ENCODE results near the gene ZFAND4.
A peak's percentile ranks its signal among the peaks of the same experiment; 100 is the strongest.
"Not testable (repeated sequence)": the region's sequence is repeated elsewhere in the genome, so short reads cannot be mapped to it uniquely, and the experiment has no call there.

ZFAND4 gene

DNA sequence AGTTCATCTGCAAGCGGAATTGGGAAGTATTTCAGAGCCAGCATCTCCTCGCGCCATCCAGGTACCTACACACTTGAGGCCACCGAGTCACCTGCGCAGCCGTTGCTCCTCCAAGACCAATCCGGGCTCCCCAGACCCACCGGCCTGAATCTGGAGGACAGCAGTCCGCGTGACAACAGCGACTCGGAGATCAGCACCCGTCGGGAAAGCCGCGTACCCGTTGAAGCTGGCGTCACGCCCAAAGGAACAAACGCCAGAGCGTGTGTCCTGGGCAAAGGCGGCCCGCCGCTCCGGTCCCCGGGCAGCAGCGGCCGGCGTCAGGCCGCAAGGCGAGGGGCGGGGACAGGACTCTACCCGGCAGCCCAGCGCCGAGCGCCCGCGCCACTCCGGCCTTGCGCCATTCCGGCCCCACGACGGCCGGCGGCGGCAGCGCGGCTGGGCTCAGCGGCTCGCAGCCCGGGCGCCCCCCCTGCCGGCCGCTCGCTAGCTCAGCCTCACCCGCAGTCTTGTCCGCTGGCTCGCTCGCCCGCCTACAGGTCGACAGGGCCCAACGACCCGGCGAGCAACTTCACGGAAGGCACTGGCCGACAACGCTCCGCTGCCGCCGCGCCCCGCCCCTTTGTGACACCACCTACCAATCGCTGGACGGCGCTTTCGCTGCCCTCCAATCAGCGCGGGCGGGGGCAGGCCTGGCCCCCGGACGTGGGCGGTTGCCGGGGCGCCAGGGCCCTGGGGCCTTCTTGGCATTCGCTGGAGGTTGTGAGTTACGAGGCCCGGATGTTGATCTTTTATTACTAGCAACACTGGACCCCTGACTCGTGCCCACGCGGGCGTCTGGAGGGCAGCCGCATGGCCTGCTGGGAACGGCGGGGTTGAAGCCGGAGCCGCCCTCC lies at the start of gene ZFAND4:
Gene ZFAND4 (minus strand): TSS at position 592 of the 893 bp plus-strand sequence. CDS start 9,047 bp downstream, outside the sequence.
- peak; percentile 89 to 92 (median 92) for DNase-seq (ENCODE audit: low read depth in 3 of 3)

DNA sequence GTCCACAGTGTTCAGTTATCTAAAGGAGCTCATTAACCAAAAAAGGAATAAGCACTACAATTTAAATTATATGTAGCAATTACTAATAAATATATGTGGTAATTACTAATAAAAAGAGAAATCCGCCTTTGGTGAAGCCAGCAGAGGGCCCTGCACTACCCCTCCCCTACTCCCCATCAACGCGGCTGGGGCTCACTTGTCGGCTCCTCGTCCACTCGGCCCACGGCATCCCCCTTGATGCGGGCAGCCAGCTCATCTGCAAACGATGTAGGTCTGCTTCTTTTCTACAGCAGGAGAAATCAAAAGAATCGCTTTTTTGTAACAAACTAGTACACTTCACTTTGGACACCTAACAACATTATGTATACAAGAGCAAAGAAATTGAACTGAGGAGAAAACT lies 48.9 kb upstream of the ZFAND4 start:
- not testable (repeated sequence) for DNase-seq (ENCODE audit: low read depth in 3 of 3)

DNA sequence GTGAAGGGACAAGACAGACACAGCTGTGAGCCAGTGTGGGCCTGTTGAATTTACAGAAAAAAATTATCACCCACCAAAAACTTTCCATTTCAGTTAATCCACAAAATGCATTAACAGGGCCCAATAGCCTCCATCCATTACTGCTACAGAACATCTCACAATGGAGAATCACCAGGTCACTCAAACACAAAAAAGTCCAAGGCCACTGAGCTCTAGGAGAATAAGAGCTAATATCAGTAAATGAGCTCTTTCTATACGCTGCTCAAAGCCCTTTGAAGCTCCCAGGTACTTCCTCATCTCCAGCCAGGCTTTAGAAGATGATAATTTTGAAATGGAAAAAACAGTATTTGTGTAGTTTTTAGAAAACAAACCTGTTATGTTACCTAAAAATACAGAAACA lies 45.1 kb upstream of the ZFAND4 start:
- not testable (repeated sequence) for DNase-seq (ENCODE audit: low read depth in 3 of 3)

DNA sequence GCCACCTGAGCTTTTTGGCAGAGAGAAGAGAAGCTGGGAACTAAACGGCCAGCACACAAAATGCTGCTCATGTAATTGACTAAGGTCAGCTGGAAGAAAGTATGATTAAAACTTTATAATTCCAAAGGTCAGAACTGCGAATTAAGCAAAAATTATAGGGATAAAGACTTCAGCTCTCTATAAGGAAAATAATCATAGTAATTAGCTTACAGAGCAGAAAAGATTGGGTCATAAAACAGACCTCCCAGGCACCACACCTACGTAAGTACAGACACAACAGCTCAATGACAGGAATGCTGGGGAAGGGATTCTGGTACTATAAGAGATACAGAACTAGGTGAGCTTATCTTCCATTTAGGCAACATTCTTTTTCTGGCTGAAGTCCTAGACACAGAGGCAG lies 44.5 kb upstream of the ZFAND4 start:
- not testable (repeated sequence) for DNase-seq (ENCODE audit: low read depth in 3 of 3)

DNA sequence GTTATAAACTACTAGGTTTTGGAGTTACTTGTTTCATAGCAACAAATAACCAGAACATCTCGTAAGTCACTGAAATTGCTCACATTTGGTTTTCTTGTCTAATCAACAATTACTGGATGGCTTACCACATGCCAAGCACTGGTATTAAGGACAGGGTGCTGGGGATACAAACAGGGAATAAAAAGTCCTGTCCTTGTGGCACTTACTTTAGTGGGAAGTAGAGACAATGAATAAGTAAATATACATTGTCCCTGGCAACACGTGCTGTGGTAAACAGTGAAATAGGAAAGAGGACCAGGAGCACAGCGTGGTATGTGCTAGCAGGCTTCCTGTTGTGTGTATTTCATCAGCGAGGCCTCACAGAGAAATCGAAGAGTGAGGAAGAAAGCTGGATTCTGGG lies 38.7 kb upstream of the ZFAND4 start:
- not testable (repeated sequence) for DNase-seq (ENCODE audit: low read depth in 3 of 3)

DNA sequence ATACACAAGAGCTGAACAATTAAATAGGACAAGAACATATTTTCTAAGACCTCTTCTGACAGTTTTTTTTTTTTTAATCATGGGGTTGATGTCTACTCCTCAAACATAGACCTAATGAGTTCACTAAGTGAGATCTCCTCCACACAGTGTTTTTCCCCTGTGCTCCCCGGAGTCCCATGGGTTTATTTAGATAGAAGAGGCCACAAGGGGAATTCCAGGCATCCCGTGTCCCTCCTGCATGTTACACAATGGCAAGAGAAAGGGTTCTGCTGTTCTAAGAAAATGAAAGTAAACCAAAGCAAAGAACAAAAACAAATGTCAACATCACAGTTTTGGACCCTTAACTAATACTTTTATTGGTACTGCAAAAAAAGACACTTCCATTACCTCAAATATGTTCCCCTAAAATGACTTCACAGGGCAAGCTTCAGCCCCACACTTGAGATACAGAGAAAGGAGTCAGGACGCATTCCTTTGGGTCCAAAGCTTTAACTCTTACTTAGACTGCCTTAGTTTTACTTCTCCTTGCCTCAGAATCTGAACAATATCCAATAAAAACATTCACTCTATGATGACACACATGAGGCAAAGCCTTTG lies 37.7 kb upstream of the ZFAND4 start:
- not testable (repeated sequence) for DNase-seq (ENCODE audit: low read depth in 3 of 3)

DNA sequence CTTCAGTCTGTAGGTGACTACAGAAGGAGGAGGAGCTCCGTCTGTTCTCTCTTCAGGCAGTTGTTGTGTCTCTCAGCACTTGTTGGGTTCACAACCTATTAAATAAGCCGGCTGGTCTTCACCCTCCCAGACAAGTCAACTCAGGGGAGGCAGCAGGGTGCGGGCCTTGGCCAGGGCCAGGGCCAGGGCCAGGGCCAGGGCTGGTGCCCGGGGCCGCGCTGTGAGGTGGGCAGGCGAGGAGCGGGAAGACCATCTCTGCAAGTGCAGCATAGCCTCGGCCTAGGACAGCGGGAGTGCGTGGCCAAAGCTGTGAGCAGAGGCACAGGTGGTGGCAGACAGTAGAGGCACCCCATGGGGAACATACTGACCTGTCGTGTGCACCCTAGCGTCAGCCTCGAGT lies 5.9 kb upstream of the ZFAND4 start:
- not testable (repeated sequence) for DNase-seq (ENCODE audit: low read depth in 3 of 3)

DNA sequence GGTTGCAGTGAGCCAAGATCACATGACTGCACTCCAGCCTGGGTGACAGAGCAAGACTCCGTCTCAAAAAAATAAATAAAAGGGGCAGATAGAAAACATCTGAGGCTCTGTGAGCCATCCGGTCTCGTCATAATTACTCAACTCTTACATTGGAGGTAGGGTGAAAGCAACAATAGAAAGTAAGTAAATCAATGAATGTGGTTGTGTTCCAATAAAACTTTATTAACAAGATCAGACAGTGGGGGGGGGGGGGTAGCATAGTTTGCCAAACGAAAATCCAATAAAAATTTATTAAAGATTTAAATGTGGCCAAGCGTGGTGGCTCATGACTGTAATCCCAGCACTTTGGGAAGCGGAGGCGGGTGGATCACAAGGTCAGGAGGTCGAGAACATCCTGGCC lies 2.8 kb upstream of the ZFAND4 start:
- no peak for DNase-seq (ENCODE audit: low read depth in 3 of 3)

DNA sequence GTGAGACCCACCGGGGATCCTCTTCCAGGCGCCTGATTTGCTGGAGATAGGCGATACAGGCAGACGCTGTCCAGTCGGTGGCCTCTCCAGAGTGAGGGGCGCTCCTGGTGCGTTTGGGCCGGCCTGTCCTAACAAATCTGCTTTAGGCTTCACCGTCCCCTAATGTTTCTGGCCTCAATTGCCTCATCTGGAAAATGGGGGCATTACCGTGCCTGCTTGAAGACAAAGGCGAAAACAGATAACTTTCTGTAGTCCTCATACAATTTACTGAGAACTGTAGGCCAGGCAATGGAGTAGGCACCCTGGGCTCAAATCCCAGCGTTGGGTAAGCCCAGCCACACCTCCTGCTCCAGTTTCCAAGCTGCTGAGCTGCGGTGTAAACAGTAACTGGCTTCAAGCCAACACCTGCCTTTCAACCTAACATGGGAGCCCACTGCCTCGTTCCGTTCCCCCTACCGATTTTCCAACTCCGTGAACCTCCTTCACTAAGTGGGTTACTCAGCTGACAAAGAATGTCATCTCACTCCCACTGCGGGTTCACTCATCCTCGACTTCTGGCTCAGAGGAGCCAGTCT lies 589 bp upstream of the ZFAND4 start:
- no peak for DNase-seq (ENCODE audit: low read depth in 3 of 3)

DNA sequence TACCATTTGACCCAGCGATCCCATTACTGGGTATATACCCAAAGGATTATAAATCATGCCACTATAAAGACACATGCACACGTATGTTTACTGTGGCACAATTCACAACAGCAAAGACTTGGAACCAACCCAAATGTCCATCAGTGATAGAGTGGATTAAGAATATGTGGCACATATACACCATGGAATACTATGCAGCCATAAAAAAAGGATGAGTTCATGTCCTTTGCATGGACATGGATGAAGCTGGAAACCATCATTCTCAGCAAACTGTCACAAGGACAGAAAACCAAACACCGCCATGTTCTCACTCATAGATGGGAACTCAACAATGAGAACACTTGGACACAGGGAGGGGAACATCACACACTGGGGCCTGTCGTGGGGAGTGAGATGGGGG lies 1.3 kb downstream of the ZFAND4 start:
- not testable (repeated sequence) for DNase-seq (ENCODE audit: low read depth in 3 of 3)

DNA sequence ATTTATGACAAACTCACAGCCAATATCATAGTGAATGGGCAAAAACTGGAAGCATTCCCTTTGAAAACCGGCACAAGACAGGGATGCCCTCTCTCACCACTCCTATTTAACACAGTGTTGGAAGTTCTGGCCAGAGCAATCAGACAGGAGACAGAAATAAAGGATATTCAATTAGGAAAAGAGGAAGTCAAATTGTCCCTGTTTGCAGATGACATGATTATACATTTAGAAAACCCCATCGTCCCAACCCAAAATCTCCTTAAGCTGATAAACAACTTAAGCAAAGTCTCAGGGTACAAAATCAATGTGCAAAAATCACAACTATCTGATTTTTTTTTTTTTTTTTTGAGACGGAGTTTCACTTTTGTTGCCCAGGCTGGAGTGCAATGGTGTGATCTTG lies 2.7 kb downstream of the ZFAND4 start:
- not testable (repeated sequence) for DNase-seq (ENCODE audit: low read depth in 3 of 3)

DNA sequence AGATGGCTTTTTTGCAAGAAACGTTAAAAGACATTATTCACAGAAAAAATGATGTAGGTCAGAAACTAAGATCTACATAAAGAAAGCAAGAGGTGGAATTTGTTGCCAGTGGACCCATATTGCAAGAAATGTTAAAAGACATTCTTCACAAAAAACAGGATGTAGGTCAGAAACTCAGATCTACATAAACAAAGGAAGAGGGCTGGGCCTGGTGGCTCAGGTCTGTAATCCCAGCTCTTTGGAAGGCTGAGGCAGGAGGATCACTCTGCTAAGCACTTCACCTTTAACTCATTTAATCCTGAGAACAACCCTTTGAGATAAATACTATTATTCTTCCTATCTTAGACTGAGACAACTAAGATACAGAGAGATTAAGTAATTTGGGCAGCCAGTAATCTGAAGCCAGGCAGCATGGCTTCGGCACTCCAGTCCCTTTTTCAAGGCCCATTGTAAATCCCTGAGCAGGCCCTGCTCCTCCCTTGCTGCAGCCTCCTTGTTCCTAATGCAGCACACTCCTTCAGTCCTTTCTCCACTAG lies 11.6 kb downstream of the ZFAND4 start:
- DNase-seq (ENCODE audit: low read depth in 3 of 3): no peak

DNA sequence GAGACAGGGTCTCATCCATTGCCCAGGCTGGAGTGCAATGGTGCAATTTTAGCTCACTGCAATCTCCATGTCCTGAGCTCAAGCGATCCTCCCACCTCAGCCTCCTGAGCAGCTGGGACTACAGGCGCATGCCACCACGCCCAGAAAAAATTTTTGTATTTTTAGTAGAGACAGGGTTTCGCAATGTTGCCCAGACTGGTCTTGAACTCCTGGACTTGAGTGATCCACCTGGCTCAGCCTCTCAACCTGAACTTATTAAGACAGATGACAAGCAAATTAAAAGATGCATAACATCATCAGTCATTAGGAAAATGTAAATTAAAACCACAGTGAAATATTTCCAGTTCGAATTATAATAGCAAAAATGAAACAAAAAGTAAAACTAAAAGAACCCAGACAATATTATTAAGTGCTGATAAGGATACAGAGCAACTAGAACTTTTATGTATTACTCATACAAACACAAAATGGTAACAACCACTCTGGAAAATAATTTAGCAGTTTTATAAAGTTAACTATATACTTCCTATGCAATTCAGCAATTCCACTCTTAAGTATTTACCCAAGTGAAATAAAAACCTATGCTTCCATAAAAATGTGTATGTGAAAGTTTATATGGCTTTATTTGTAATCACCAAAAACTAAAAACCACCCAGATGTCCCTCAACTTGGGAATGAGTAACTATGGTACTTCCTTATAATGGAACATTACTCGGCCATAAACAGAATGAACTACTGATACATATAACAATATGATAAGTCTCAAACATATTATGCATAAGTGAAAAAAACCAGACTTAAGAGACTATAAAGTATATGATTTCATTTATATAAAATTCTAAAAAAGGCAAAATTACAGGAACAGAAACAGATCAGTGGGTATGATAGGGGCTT lies 15.3 kb downstream of the ZFAND4 start:
- DNase-seq (ENCODE audit: low read depth in 3 of 3): no peak

DNA sequence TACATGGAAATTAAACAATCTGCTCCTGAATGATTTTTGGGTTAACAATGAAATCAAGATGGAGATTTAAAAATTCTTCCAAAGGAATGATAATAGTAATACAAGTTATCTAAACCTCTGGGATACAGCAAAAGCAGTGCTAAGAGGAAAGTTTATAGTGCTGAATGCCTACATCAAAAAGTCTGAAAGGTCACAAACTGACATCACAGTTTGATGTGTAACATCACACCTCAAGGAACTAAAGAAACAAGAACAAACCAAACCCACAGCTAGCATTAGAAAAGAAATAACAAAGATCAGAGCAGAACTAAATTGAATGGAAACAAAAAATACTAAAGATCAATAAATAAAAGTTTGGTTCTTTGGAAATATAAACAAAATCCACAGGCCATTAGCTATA lies 17.4 kb downstream of the ZFAND4 start:
- DNase-seq (ENCODE audit: low read depth in 3 of 3): no peak

DNA sequence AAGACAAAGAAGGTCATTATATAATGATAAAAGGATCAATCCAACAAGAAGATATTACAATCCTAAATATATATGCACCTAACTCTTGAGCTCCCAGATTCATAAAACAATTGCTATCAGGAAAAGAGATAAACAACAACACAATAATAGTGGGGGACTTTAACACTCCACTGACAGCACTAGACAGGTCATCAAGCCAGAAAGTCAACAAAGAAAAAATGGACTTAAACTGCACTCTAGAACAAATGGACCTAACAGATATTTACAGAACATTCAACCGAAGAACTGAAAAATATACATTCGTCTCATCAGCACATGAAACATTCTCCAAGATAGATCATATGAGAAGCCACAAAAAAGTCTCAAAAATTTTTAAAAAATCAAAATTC lies 17.8 kb downstream of the ZFAND4 start:
- DNase-seq (ENCODE audit: low read depth in 3 of 3): not testable (repeated sequence)

DNA sequence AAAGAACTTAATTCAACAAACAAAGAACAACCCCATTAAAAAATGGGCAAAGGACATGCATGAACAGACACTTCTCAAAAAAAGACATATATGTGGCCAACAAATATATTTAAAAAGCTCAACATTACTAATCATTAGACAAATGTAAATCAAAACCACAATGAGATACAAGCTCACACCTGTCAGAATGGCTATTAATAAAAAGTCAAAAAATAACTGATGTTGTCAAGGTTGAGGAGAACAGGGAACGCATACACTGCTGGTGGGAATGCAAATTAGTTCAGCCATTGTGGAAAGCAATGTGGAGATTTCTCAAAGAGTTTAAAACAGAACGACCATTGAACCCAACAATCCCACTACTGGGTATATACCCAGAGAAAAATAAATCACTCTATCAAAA lies 19.1 kb downstream of the ZFAND4 start:
- no peak for DNase-seq (ENCODE audit: low read depth in 3 of 3)

DNA sequence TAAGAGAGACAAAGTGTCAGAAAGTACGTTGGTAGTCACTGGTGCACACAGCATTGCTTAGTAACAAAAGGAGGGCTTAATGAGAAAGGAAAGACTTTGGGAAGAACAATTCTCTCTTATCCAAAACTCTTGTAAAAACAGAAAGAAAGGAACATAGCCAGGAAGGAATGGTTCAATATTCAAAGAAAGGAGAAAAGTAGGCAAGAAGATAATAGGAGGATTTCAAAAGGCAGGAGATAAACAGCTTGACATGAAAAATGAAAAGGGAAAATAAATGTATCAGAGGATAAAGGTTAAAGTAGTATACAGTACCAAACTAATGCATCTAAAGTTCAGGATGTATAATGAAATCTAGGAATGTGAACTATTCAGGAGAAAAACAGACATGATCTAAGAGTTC lies 20.1 kb downstream of the ZFAND4 start:
- no peak for DNase-seq (ENCODE audit: low read depth in 3 of 3)

DNA sequence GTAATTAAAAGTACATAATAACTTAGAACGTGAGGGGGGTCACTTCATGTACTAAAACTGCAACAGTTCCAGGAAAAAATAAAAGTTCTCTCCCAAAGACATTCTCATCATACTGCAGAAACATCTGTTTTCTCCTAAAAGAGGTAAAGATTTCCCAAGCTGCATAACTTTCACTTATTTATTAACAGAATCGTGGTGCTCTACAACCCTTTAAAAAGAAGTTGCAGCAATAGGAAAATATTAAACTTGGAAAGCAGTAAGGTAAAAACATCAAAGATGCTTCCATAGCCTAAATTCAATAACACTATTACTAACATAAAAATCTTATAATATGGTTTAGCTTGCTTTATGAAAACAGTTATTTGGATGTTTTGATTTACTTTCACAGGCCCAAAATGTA lies 23.3 kb downstream of the ZFAND4 start:
- DNase-seq (ENCODE audit: low read depth in 3 of 3): no peak

DNA sequence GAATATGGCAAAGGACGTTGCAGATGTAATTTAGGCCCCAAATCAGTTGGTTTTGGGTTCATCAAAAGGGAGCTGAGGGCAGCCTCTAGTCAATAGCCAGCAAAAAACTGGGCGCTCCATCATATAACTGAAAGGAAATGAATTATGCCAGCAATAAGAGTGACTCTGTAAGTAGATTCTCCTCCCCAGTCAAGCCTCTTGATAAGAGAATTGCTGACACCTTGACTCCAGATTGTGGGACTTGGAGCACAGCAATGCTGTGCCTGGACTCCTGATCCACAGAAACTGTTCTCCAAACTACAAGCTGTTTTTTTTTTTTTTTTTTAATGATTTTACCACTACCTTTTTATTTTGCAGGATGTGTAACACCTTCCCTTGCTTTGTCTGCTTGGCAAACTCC lies 25.5 kb downstream of the ZFAND4 start:
- no peak for DNase-seq (ENCODE audit: low read depth in 3 of 3)

DNA sequence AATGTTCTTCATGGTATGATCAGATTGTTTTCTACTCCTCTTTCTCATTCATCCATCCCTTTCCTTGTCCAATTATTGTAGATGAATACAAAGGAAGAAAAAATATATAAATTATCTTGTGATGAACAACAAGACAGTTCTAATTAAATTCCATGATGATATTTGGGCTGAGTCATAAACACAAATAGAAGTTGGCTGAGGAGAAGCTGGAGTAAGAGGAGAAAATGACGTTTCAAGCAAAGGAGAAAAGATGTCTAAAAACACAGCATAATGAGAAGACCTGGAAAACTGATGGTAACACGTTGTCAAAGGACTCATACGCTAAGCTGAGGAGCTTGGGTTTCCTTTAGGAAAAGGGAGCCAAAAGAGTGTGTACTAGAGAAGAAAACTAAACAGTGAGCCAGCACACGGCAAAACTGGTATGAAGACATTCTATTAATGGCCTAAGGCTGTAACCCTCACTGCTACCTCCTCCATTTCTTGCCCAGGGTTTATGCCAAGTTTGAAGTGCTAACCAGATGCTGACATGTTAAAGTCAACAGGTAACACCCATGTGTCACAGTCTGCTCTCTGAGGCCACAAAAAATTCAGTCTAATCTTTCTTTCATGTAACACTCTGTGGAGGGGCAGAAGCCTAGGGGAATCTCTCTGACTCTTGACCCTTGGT lies 26.1 kb downstream of the ZFAND4 start:
- no peak for DNase-seq (ENCODE audit: low read depth in 3 of 3)

DNA sequence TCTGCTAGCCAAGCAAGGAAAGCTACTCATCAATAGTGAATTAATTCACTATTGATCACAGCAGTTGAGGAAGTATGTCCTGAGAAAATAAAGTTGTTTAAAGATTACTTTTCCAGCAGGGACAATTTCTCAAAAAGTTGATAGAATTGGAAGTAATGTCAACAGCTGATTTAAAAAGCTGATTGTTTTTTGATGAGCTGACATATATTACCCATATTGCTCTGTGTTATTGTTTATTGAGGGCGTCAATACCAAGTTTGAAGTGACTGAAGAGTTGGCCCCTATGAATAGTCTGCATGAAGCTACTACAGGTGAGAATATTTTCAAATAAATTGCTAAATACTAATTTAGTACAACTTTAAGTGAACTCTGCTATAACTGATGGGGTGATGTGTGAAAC lies 28.0 kb downstream of the ZFAND4 start:
- DNase-seq (ENCODE audit: low read depth in 3 of 3): no peak

All from stimulated activated CD4-positive, alpha-beta T cell treated with anti-CD3 and anti-CD28 coated beads, TNF-alpha, amount 100 ng/mL, for 48 hours (primary cell).